CD14-positive monocyte (primary cell): ENCODE data around the gene RCC2. TPM values are rescaled to one million over a fixed set of nuclear protein-coding genes. Genes with fewer than 3 reads are reported as not detected.
A peak's percentile ranks its signal among the peaks of the same experiment; 100 is the strongest.

ENCODE experiments used
- DNase-seq, 3 donors: peaks; one replicate each; pipeline ENCODE4 v3.0.0-alpha.2; 2011 to 2022
- H2AFZ ChIP-seq: 2 replicates; pipeline ENCODE4 v1.6.0; 2012; ENCODE audit warnings: mild to moderate bottlenecking, low read depth, low read length, inconsistent platforms; ENCODE audit not compliant: insufficient read depth, poor library complexity, severe bottlenecking
- H3K27ac ChIP-seq, 2 donors: 1 replicate in 1 of 2; 2 replicates in 1 of 2; pipeline ENCODE4 v1.5.1; 2012 to 2013; ENCODE audit warnings: low read length in 2 of 2, control low read depth in 1 of 2, inconsistent platforms in 1 of 2, low read depth in 1 of 2, mild to moderate bottlenecking in 1 of 2
- H3K27me3 ChIP-seq, 2 donors: one replicate each; pipeline versions ENCODE4 v1.6.0 to v1.6.1; 2011 to 2013; ENCODE audit warnings: low read length in 2 of 2; ENCODE audit not compliant: control insufficient read depth in 2 of 2, insufficient read depth in 2 of 2
- H3K36me3 ChIP-seq, 2 donors: replicated peaks in 1 of 2; 1 replicate in 1 of 2; 2 replicates in 1 of 2; pipeline versions ENCODE4 v1.5.1 to v1.6.1; 2012 to 2013; ENCODE audit warnings: low read length in 2 of 2, control low read depth in 1 of 2, inconsistent platforms in 1 of 2, mild to moderate bottlenecking in 1 of 2; ENCODE audit not compliant: insufficient read depth in 2 of 2, control insufficient read depth in 1 of 2
- H3K4me1 ChIP-seq, 2 donors: 1 replicate in 1 of 2; 2 replicates in 1 of 2; pipeline versions ENCODE4 v1.5.1 to v1.6.1; 2012 to 2013; ENCODE audit warnings: low read length in 2 of 2, control low read depth in 1 of 2, inconsistent platforms in 1 of 2, mild to moderate bottlenecking in 1 of 2, moderate library complexity in 1 of 2; ENCODE audit not compliant: insufficient read depth in 2 of 2, control insufficient read depth in 1 of 2
- H3K4me2 ChIP-seq: replicated peaks from 2 replicates; pipeline ENCODE3; 2012; ENCODE audit warnings: low read length, moderate library complexity, mild to moderate bottlenecking; ENCODE audit not compliant: poor library complexity, severe bottlenecking; ENCODE audit errors: extremely low read depth
- H3K4me3 ChIP-seq, 3 experiments: fragments of 200-600 bp in 1 of 3; sonication (generic) in 1 of 3; replicated peaks in 1 of 3; 1 replicate in 2 of 3; 2 replicates in 1 of 3; pipeline ENCODE4 v1.5.1; 2011 to 2013; ENCODE audit warnings: low read length in 3 of 3, mild to moderate bottlenecking in 3 of 3, control low read depth in 2 of 3, low read depth in 2 of 3, inconsistent platforms in 1 of 3, moderate library complexity in 1 of 3
- H3K79me2 ChIP-seq: 2 replicates; pipeline ENCODE4 v1.6.0; 2012; ENCODE audit warnings: mild to moderate bottlenecking, control low read depth, inconsistent platforms, low read length, moderate library complexity; ENCODE audit not compliant: insufficient read depth
- H3K9ac ChIP-seq: 2 replicates; pipeline ENCODE4 v1.6.0; 2017; ENCODE audit warnings: low read length, mild to moderate bottlenecking; ENCODE audit not compliant: insufficient read depth, poor library complexity, severe bottlenecking
- H3K9me3 ChIP-seq, 2 donors: replicated peaks in 1 of 2; 1 replicate in 1 of 2; 2 replicates in 1 of 2; pipeline versions ENCODE4 v1.5.1 to v1.6.1; 2012 to 2013; ENCODE audit warnings: low read length in 2 of 2, control low read depth in 1 of 2; ENCODE audit not compliant: control insufficient read depth in 1 of 2, insufficient read depth in 1 of 2
- H4K20me1 ChIP-seq: 2 replicates; pipeline ENCODE4 v1.6.0; 2012; ENCODE audit warnings: mild to moderate bottlenecking, low read length, control low read depth, moderate library complexity; ENCODE audit not compliant: insufficient read depth
- H3K27ac Mint-ChIP-seq, 7 donors: one replicate each; pipeline ENCODE4 v1.8.0; 2020; ENCODE audit warnings: mild to moderate bottlenecking in 7 of 7, mixed read lengths in 7 of 7, moderate library complexity in 6 of 7, inconsistent platforms in 2 of 7
- H3K27me3 Mint-ChIP-seq, 3 donors: one replicate each; pipeline ENCODE4 v1.8.0; 2021 to 2022; ENCODE audit warnings: low read depth in 3 of 3, mild to moderate bottlenecking in 3 of 3, mixed read lengths in 3 of 3, moderate library complexity in 3 of 3, inconsistent platforms in 1 of 3
- H3K36me3 Mint-ChIP-seq, 2 donors: one replicate each; pipeline ENCODE4 v1.8.0; 2020; ENCODE audit warnings: mixed read lengths in 2 of 2, inconsistent platforms in 1 of 2, mild to moderate bottlenecking in 1 of 2
- H3K4me1 Mint-ChIP-seq: one replicate; pipeline ENCODE4 v1.8.0; 2020; ENCODE audit warnings: mild to moderate bottlenecking, mixed read lengths
- H3K4me3 Mint-ChIP-seq, 2 donors: one replicate each; pipeline ENCODE4 v1.8.0; 2020; ENCODE audit warnings: mild to moderate bottlenecking in 2 of 2, mixed read lengths in 2 of 2, moderate library complexity in 1 of 2
- H3K9me3 Mint-ChIP-seq, 7 donors: one replicate each; pipeline ENCODE4 v1.8.0; 2020 to 2022; ENCODE audit warnings: mixed read lengths in 7 of 7, mild to moderate bottlenecking in 6 of 7, moderate library complexity in 6 of 7, inconsistent platforms in 2 of 7
- CTCF ChIP-seq: fragments of 200-600 bp; IDR thresholded peaks from one replicate; pipeline ENCODE4 v1.8.0; 2022; ENCODE audit warnings: antibody characterized with exemption, mild to moderate bottlenecking
- WGBS: methylation state at CpG from one replicate; pipeline ENCODE4 v1.1.5; 2013; ENCODE audit warnings: missing lambda C conversion rate; ENCODE audit not compliant: insufficient coverage; 5-methylcytosine and 5-hydroxymethylcytosine counted together
- intact Hi-C, 2 donors: fragments of 100-400 bp; cut with micrococcal nuclease; formaldehyde crosslinking; loops; one replicate each; pipeline versions ENCODE4 v1.15.0 to v1.15.1; 2023
- polyA minus RNA-seq: library from RNA; depleted of rRNA, polyadenylated mRNA; stranded (reverse); fragments of >200 nt; gene quantifications from 2 replicates; pipeline ENCODE4 v1.2.3, GENCODE V29; 2012
- polyA plus RNA-seq, 3 donors: library from polyadenylated mRNA; depleted of rRNA in 1 of 3; unstranded in 2 of 3; stranded (reverse) in 1 of 3; fragments of 300-500 nt in 2 of 3; fragments of >200 nt in 1 of 3; fragmentation: Illumina TruSeq in 2 of 3; gene quantifications; 1 replicate in 2 of 3; 2 replicates in 1 of 3; pipeline ENCODE4 v1.2.3, GENCODE V29; 2012 to 2021
- total RNA-seq, 12 experiments: library from RNA in 1 of 12; stranded (reverse) in 1 of 12; fragments of 120-200 nt in 1 of 12; gene quantifications; one replicate each; pipeline ENCODE4 v1.2.4 and lab custom pipeline; 2013 to 2026; ENCODE audit warnings: mixed read lengths in 6 of 12, inconsistent platforms in 1 of 12

RCC2 gene
- 50.3 TPM for total RNA-seq (2013)
- 10 to 100 TPM; 22.3 to 66.3 (median 40.9) TPM for polyA plus RNA-seq
- polyA minus RNA-seq: 41.7 and 64.7 TPM in 2 replicates
- total RNA-seq (lab: John Stamatoyannopoulos, UW): 20.9 to 182 (median 133) reads per million in 11 experiments

DNA sequence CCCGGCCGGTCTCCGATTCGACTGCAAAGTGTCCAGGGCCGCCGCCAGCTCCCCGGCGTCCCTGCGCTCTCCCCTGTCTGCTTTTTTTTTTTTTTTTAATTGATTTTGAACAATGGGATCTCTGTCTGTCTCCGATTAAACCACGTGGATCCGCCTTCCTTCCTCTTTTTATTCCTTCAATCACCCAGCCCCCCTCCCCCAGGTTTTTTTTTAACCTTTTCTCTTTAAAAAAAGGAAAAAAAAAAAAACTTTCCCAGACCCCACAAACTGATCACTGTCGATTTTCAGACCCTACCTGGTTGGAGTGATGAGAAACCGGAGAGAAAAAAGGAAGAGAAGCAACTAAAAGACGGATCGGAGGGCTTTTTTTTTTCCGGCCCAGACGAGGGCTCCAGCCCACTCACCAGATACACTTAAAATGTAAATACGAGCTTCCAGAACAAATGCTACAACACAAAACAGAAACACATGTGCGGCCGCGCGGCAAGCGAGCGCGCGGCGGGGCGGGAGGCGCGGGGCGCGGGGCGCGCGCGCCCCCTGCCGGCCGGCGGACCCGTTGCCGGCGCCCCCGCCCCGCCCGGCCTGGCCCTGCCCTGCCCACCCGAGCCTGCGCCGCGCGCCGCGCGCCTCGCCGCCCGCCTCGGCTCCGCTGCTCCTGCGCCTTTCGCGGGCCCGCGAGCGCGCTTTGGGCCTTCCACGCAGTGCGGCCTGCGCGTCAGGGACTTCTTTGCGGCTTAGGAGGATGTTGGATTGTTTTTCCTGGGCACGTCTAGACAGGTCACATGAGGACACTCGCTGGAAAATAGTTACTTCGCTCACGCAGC is at the start of gene RCC2:
Gene RCC2, minus strand, starts transcription at position 428 of the 824 bp plus-strand sequence. CDS start 1,163 bp downstream, outside the sequence.
- Histone ChIP-seq H3K79me2 (peaks cover 44% of the 10 kb centered on the region), H2AFZ (peak within 1 kb of the TSS; percentile 73), H3K9ac (peak within 1 kb of the TSS; percentile 86), H3K27ac (peak within 1 kb of the TSS; percentile 80), H3K27me3 (peaks cover 0 to 9% of the 10 kb centered on the region in 2 donors), H4K20me1 (peaks cover 30% of the 10 kb centered on the region), H3K4me2 (peak within 1 kb of the TSS; percentile 94), H3K4me1 (peaks cover 47 to 59% of the 10 kb centered on the region in 2 donors), H3K4me3 (peak within 1 kb of the TSS; percentile 71 to 92 (median 86)), H3K36me3 (peaks cover 7 to 11% of the 10 kb centered on the region in 2 donors), H3K9me3 (no peaks in the 10 kb centered on the region)
- H3K4me3 Mint-ChIP-seq: peak within 1 kb of the TSS; percentile 88 to 95
- peak within 1 kb of the TSS; percentile 89 to 98 (median 95) for H3K27ac Mint-ChIP-seq
- TF ChIP-seq CTCF: no peak
- H3K9me3 Mint-ChIP-seq: peaks cover 0 to 2% (median 0%) of the 10 kb centered on the region in 7 donors
- H3K4me1 Mint-ChIP-seq: peaks cover 49% of the 10 kb centered on the region
- peak; percentile 56 to 66 (median 60) for DNase-seq
- intact Hi-C loops: loop anchor here (1.0 to 10.0 kb wide), 2 partner anchors 20 to 195 kb away; no protein-coding TSS in a partner anchor
- under 1% methylated on average over 62 of the region's 75 CpGs for WGBS
- H3K27me3 Mint-ChIP-seq: peaks cover 6 to 22% (median 6%) of the 10 kb centered on the region in 3 donors
- H3K36me3 Mint-ChIP-seq: peaks cover 4 to 14% of the 10 kb centered on the region in 2 donors

DNA sequence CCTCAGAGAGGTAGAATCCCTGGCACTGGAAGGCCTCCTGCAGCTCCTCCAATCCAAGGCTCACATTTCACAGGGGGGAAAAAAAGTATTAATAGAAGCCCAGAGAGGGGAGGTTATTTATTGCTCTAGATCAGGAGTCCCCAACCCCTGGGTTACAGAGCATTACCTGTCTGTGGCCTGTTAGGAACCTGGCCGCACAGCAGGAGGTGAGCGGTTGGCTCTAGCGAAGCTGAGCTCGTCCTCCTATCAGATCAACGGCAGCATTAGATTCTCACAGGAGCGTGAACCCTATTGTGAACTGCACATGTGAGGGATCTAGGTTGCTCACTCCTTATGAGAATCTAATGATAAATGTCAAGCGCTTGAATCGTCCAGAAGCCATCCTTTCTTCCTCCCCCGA is 46.8 kb upstream of the RCC2 start:
- Histone ChIP-seq H3K79me2 (no peaks in the 10 kb centered on the region), H3K27ac (no peak overlapping the region), H3K4me2 (no peak overlapping the region), H3K9me3 (no peaks in the 10 kb centered on the region), H4K20me1 (no peaks in the 10 kb centered on the region), H3K27me3 (no peaks in the 10 kb centered on the region), H3K9ac (no peak overlapping the region), H3K4me1 (no peaks in the 10 kb centered on the region), H2AFZ (no peak overlapping the region), H3K36me3 (no peaks in the 10 kb centered on the region), H3K4me3 (no peak overlapping the region)
- DNase-seq: no peak
- Mint-ChIP-seq H3K36me3 (no peaks in the 10 kb centered on the region), H3K4me1 (peaks cover 5% of the 10 kb centered on the region), H3K9me3 (no peaks in the 10 kb centered on the region), H3K27ac (no peak overlapping the region), H3K27me3 (peaks cover 5 to 13% (median 6%) of the 10 kb centered on the region in 3 donors), H3K4me3 (no peak overlapping the region)
- no peak for TF ChIP-seq CTCF
- intact Hi-C loops: no loop called here
- 91% methylated on average over 9 of the region's 9 CpGs for WGBS
